H9 (cell line): ENCODE data around the gene PHF12. TPM values are rescaled to one million over a fixed set of nuclear protein-coding genes. Genes with fewer than 3 reads are reported as not detected.
"Not testable (repeated sequence)": the region's sequence is repeated elsewhere in the genome, so short reads cannot be mapped to it uniquely, and the experiment has no call there.

Source experiments
- DNase-seq: peaks from one replicate; pipeline ENCODE4 v3.0.0-alpha.2; 2017
- H2AFZ ChIP-seq: one replicate; pipeline ENCODE4 v1.6.1; 2013; ENCODE audit warnings: mild to moderate bottlenecking, low read length, control low read depth, moderate library complexity
- H2AK5ac ChIP-seq: 2 replicates; pipeline ENCODE4 v1.6.1; 2013; ENCODE audit warnings: low read length, control low read depth, mixed read lengths; ENCODE audit not compliant: insufficient read length
- H2BK120ac ChIP-seq: one replicate; pipeline ENCODE4 v1.6.1; 2013; ENCODE audit warnings: low read depth, mild to moderate bottlenecking, low read length, control low read depth, inconsistent platforms; ENCODE audit not compliant: poor library complexity, severe bottlenecking
- H2BK12ac ChIP-seq: 2 replicates; pipeline ENCODE4 v1.6.1; 2013; ENCODE audit warnings: low read length, control low read depth, mixed read lengths, low read depth; ENCODE audit not compliant: insufficient read length
- H2BK15ac ChIP-seq: 2 replicates; pipeline ENCODE4 v1.6.1; 2013; ENCODE audit warnings: low read depth, low read length, control low read depth
- H2BK20ac ChIP-seq: one replicate; pipeline ENCODE4 v1.6.1; 2013; ENCODE audit warnings: low read depth, mild to moderate bottlenecking, low read length, control low read depth, inconsistent platforms; ENCODE audit not compliant: poor library complexity, severe bottlenecking
- H2BK5ac ChIP-seq: 2 replicates; pipeline ENCODE4 v1.6.1; 2013; ENCODE audit warnings: low read length, control low read depth, mixed read lengths; ENCODE audit not compliant: insufficient read length
- H3K14ac ChIP-seq: 2 replicates; pipeline ENCODE4 v1.6.1; 2013; ENCODE audit warnings: low read length, control low read depth; ENCODE audit not compliant: insufficient read depth
- H3K18ac ChIP-seq: 2 replicates; pipeline ENCODE4 v1.6.1; 2013; ENCODE audit warnings: low read depth, mild to moderate bottlenecking, mixed read lengths, low read length, control low read depth; ENCODE audit not compliant: insufficient read length
- H3K23ac ChIP-seq: 2 replicates; pipeline ENCODE4 v1.6.1; 2013; ENCODE audit warnings: low read length, control low read depth, mixed read lengths, low read depth; ENCODE audit not compliant: insufficient read length
- H3K23me2 ChIP-seq: 2 replicates; pipeline ENCODE4 v1.6.1; 2013; ENCODE audit warnings: low read depth, mild to moderate bottlenecking, mixed read lengths, low read length, control low read depth; ENCODE audit not compliant: insufficient read length, poor library complexity, severe bottlenecking
- H3K27ac ChIP-seq: 2 replicates; pipeline ENCODE4 v1.5.1; 2013; ENCODE audit warnings: low read length, control low read depth, mixed read lengths, low read depth; ENCODE audit not compliant: insufficient read length
- H3K27me3 ChIP-seq: 2 replicates; pipeline ENCODE4 v1.6.1; 2013; ENCODE audit warnings: low read length, control low read depth, inconsistent platforms; ENCODE audit not compliant: insufficient read depth
- H3K4ac ChIP-seq: 2 replicates; pipeline ENCODE4 v1.6.1; 2013; ENCODE audit warnings: low read depth, mild to moderate bottlenecking, control low read depth, inconsistent platforms, low read length, moderate library complexity
- H3K4me1 ChIP-seq: 2 replicates; pipeline ENCODE4 v1.6.1; 2013; ENCODE audit warnings: low read length, control low read depth, inconsistent platforms; ENCODE audit not compliant: insufficient read depth
- H3K4me2 ChIP-seq: 2 replicates; pipeline ENCODE4 v1.6.1; 2013; ENCODE audit warnings: low read length, control low read depth, mixed read lengths; ENCODE audit not compliant: insufficient read length, insufficient read depth
- H3K56ac ChIP-seq: 2 replicates; pipeline ENCODE4 v1.6.1; 2013; ENCODE audit warnings: low read depth, mild to moderate bottlenecking, mixed read lengths, low read length, control low read depth; ENCODE audit not compliant: insufficient read length
- H3K79me1 ChIP-seq: 2 replicates; pipeline ENCODE4 v1.6.1; 2013; ENCODE audit warnings: low read depth, mild to moderate bottlenecking, moderate library complexity, low read length, control low read depth, inconsistent platforms; ENCODE audit not compliant: insufficient read depth, poor library complexity, severe bottlenecking
- H3K79me2 ChIP-seq: 2 replicates; pipeline ENCODE4 v1.6.1; 2013; ENCODE audit warnings: low read length, control low read depth, inconsistent platforms; ENCODE audit not compliant: insufficient read depth
- H3K9ac ChIP-seq: 2 replicates; pipeline ENCODE4 v1.6.1; 2013; ENCODE audit warnings: low read length, control low read depth, mixed read lengths; ENCODE audit not compliant: insufficient read length; ENCODE audit errors: extremely low read depth
- H3K9me3 ChIP-seq: one replicate; pipeline ENCODE4 v1.6.1; 2013; ENCODE audit warnings: low read depth, low read length, inconsistent platforms; ENCODE audit not compliant: control insufficient read depth
- H3T11ph ChIP-seq: one replicate; pipeline ENCODE4 v1.6.1; 2013; ENCODE audit warnings: mild to moderate bottlenecking, low read length, control low read depth, inconsistent platforms
- H4K20me1 ChIP-seq: one replicate; pipeline ENCODE4 v1.6.1; 2013; ENCODE audit not compliant: control insufficient read depth, insufficient read length, insufficient read depth
- H4K5ac ChIP-seq: 2 replicates; pipeline ENCODE4 v1.6.1; 2013; ENCODE audit warnings: low read depth, mild to moderate bottlenecking, mixed read lengths, low read length, control low read depth; ENCODE audit not compliant: insufficient read length
- H4K8ac ChIP-seq: replicated peaks from 2 replicates; pipeline ENCODE4 v1.6.1; 2013; ENCODE audit warnings: low read length, control low read depth, mixed read lengths, low read depth; ENCODE audit not compliant: insufficient read length
- H4K91ac ChIP-seq: 2 replicates; pipeline ENCODE4 v1.6.1; 2013; ENCODE audit warnings: low read depth, mild to moderate bottlenecking, moderate library complexity, mixed read lengths, low read length, control low read depth; ENCODE audit not compliant: insufficient read length
- H3K27ac Mint-ChIP-seq, 3 experiments: 2 replicates in 2 of 3; 3 replicates in 1 of 3; pipeline ENCODE4 v1.8.0; 2020 to 2021; ENCODE audit warnings: mixed read lengths in 3 of 3, mild to moderate bottlenecking in 1 of 3, moderate library complexity in 1 of 3
- H3K27me3 Mint-ChIP-seq: 2 replicates; pipeline ENCODE4 v1.8.0; 2021; ENCODE audit warnings: low read depth, mild to moderate bottlenecking, moderate library complexity, mixed read lengths
- H3K36me3 Mint-ChIP-seq, 3 experiments: 2 replicates in 2 of 3; 3 replicates in 1 of 3; pipeline ENCODE4 v1.8.0; 2020 to 2021; ENCODE audit warnings: low read depth in 3 of 3, mixed read lengths in 3 of 3; ENCODE audit not compliant: insufficient read depth in 1 of 3
- H3K4me1 Mint-ChIP-seq, 2 experiments: 2 replicates each; pipeline ENCODE4 v1.8.0; 2020; ENCODE audit warnings: mixed read lengths in 2 of 2
- H3K4me3 Mint-ChIP-seq, 2 experiments: 2 replicates in 1 of 2; 3 replicates in 1 of 2; pipeline ENCODE4 v1.8.0; 2020 to 2021; ENCODE audit warnings: mild to moderate bottlenecking in 2 of 2, mixed read lengths in 2 of 2, moderate library complexity in 1 of 2
- H3K9me3 Mint-ChIP-seq, 2 experiments: 2 replicates in 1 of 2; 3 replicates in 1 of 2; pipeline ENCODE4 v1.8.0; 2020; ENCODE audit warnings: mild to moderate bottlenecking in 2 of 2, mixed read lengths in 2 of 2, moderate library complexity in 1 of 2
- CTCF ChIP-seq: fragments of 200-600 bp; sonication (generic); conservative IDR thresholded peaks from 3 replicates; pipeline ENCODE4 v1.8.0; 2021; ENCODE audit warnings: antibody characterized with exemption, mild to moderate bottlenecking
- WGBS: extraction: QIAGEN DNeasy Blood & Tissue Kit; methylation state at CpG from one replicate; pipeline ENCODE4 v1.1.7; 2013; ENCODE audit warnings: missing lambda C conversion rate, low lambda C conversion rate, mixed read lengths; ENCODE audit not compliant: insufficient read length; ENCODE audit errors: extremely low coverage; 5-methylcytosine and 5-hydroxymethylcytosine counted together
- total RNA-seq: library from RNA; stranded (reverse); gene quantifications from 2 replicates; pipeline ENCODE4 v1.2.1, GENCODE V29; 2021

Gene PHF12
- total RNA-seq, 1 experiment from 2014 or later = 62.1 TPM

- no peak overlapping the region for H2BK120ac ChIP-seq
- H3K27ac Mint-ChIP-seq = no peak overlapping the region
- H3K14ac ChIP-seq = no peak overlapping the region
- H3K4me2 ChIP-seq = no peak overlapping the region
- H2AK5ac ChIP-seq = no peak overlapping the region
- H3K23me2 ChIP-seq = no peaks in the 10 kb centered on the region
- no peak overlapping the region for H2BK20ac ChIP-seq
- H2BK15ac ChIP-seq = no peak overlapping the region
- H3K23ac ChIP-seq = no peak overlapping the region
- H2AFZ ChIP-seq = no peak overlapping the region
- no peak overlapping the region for H2BK5ac ChIP-seq
- H3K79me1 ChIP-seq = no peaks in the 10 kb centered on the region
- no peak for DNase-seq
- no peak for TF ChIP-seq CTCF
- H2BK12ac ChIP-seq = no peak overlapping the region
- no peak overlapping the region for H3K4ac ChIP-seq
- no peak overlapping the region for H4K8ac ChIP-seq
- H4K20me1 ChIP-seq = no peaks in the 10 kb centered on the region
- peaks cover 3 to 5% of the 10 kb centered on the region in 2 experiments for H3K4me1 Mint-ChIP-seq
- H3K27me3 ChIP-seq = no peaks in the 10 kb centered on the region
- no CpG with 5 or more reads among the region's 2 CpGs for WGBS
- H3K27ac ChIP-seq = no peak overlapping the region
- peaks cover 25 to 55% (median 51%) of the 10 kb centered on the region in 3 experiments; a peak in 6 of 7 replicates for H3K36me3 Mint-ChIP-seq
- H3K56ac ChIP-seq = no peak overlapping the region
- no peaks in the 10 kb centered on the region for H3K4me1 ChIP-seq
- peaks cover 4 to 6% of the 10 kb centered on the region in 2 experiments; a peak in 3 of 5 replicates for H3K9me3 Mint-ChIP-seq
- H3K79me2 ChIP-seq = no peaks in the 10 kb centered on the region
- H3K9me3 ChIP-seq = no peaks in the 10 kb centered on the region
- no peak overlapping the region for H4K91ac ChIP-seq
- no peak overlapping the region for H3T11ph ChIP-seq
- H3K18ac ChIP-seq = no peak overlapping the region
- no peak overlapping the region for H3K9ac ChIP-seq
- no peak overlapping the region for H4K5ac ChIP-seq
- H3K27me3 Mint-ChIP-seq = peaks cover under 1% of the 10 kb centered on the region; the same call in 1 of the 2 replicates
- H3K4me3 Mint-ChIP-seq = no peak overlapping the region
Observed at GRCh38 chr17:28878158-28878910, 73.0 kb downstream of the PHF12 start.

- H3K4me2 ChIP-seq, H2BK12ac ChIP-seq, H4K8ac ChIP-seq, H3K4ac ChIP-seq, H3T11ph ChIP-seq, H2AK5ac ChIP-seq, H2BK20ac ChIP-seq, H2BK120ac ChIP-seq, H3K23me2 ChIP-seq, H3K9ac ChIP-seq, H3K27me3 ChIP-seq, H3K56ac ChIP-seq, H3K79me2 ChIP-seq, H2AFZ ChIP-seq, H3K4me3 Mint-ChIP-seq, H3K79me1 ChIP-seq, H3K27ac ChIP-seq, H4K5ac ChIP-seq, DNase-seq, H3K27ac Mint-ChIP-seq, H3K18ac ChIP-seq, H3K9me3 ChIP-seq, H3K4me1 ChIP-seq, H3K9me3 Mint-ChIP-seq, H3K27me3 Mint-ChIP-seq, H3K23ac ChIP-seq, H4K91ac ChIP-seq, H4K20me1 ChIP-seq, H2BK15ac ChIP-seq, H3K14ac ChIP-seq, H2BK5ac ChIP-seq: not testable (repeated sequence)
- no CpG with 5 or more reads among the region's 6 CpGs for WGBS
- Mint-ChIP-seq H3K4me1 (peaks cover 3 to 11% of the 10 kb centered on the region in 2 experiments), H3K36me3 (peaks cover 17 to 44% (median 40%) of the 10 kb centered on the region in 3 experiments; a peak in 6 of 7 replicates)
Observed at GRCh38 chr17:28877150-28877711, 74.1 kb downstream of the PHF12 start.
